ENCODE results near the gene C22orf31. TPM values are rescaled to one million over a fixed set of nuclear protein-coding genes. Genes with fewer than 3 reads are reported as not detected.
"Not testable (repeated sequence)": the region's sequence is repeated elsewhere in the genome, so short reads cannot be mapped to it uniquely, and the experiment has no call there.

The C22orf31 gene
- total RNA-seq, 1 donor from 2014 or later: 0.62 TPM

DNA sequence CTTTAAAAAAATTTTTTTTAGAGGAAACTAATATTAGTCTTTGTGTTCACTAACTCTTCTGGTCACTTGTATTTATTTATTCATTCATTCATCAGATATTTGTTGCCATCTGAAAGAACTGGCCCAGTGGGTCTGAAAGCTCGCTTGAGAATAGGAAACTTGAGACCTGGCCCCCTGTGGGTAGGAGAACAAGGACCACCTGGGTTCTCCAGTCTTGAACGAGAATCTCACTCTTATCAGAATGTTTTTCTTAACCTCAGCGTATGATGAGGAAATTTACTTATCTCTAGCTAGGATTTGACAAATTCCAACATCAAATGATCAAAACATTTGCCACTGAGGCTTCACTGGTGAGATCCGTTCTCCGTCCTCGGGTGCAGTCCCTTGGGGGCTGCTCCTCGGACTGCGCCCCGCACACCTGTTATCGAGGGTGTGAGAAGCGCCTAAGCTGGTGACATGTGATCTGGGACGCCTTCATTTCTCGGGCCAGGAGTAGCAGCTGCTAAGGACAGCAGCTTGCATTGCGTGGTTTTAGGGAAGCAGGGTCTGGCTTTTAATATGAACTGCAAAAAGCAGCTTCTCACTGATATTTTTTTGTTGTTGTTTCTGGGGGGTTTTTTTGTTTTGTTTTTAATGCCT lies 6.3 kb downstream of the C22orf31 start:
- DNase-seq: peak; percentile 86

DNA sequence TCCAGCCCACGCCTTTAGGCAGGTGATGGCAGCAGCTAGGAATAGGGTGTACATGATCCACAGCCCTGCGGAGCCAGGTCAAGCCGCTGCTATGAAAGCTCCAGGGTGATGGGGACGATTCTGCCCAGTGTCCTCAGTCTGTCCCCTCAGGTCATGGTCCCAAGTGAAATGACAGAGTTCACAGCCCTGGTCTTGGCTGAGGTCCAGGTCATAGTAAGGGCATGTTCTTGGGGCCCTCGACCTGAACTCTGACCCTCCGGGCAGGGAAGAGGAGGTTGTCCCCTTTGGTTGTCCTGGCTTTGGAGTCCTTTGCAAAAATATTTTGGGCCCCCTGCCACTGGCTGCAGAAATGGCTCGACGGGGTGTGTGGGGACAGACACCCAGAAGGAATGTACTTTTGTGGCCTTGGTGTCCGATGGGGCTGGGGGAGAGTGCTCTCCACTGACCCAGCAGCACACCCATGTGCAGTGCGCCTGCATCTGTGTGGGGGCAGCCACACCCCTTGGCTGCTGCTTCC lies 7.3 kb downstream of the C22orf31 start:
- no peak for DNase-seq

DNA sequence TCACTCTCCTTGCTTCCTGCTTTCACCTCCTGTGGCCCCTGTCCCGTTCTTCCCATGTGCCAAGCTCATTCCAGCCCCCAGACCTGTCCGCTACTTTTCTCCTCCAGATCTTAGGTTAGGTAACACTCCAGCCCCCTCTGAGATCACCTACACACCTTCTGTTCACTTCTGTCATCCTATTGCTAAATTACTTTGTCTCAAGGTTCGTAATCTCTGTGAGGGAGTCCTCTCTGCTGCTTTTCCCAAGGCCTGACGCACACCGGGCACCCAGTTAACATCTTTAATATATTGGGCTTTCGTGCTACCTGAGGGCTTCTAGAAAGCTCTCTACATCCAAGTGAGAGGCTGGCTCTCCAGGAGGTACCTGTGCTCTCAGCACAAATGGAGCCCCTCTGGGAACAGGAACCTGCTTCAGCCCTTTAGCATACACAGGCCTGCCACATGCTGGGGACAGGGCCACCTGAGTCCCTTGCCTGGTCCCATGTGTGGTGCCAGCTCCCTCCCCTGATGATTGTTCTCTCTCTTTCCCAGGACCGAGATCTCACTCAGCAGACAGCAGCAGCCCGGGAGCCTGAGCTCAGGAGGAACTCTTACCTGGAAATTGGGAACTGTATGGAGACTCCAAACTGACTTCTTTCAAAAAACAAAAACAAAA lies 8.5 kb downstream of the C22orf31 start:
- DNase-seq: no peak

DNA sequence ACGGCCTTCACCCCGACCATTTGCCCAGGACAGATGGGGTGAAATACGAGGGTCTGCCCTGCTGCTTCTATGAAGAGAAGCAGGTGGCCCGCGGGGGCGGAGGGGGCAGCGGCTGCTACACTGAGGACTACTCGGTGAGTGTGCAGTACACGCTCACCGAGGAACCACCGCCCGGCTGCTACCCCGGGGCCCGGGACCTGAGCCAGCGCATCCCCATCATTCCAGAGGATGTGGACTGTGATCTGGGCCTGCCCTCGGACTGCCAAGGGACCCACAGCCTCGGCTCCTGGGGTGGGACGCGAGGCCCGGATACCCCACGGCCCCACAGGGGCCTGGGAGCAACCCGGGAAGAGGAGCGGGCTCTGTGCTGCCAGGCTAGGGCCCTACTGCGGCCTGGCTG lies 11.2 kb downstream of the C22orf31 start:
- peak; percentile 40 for DNase-seq

DNA sequence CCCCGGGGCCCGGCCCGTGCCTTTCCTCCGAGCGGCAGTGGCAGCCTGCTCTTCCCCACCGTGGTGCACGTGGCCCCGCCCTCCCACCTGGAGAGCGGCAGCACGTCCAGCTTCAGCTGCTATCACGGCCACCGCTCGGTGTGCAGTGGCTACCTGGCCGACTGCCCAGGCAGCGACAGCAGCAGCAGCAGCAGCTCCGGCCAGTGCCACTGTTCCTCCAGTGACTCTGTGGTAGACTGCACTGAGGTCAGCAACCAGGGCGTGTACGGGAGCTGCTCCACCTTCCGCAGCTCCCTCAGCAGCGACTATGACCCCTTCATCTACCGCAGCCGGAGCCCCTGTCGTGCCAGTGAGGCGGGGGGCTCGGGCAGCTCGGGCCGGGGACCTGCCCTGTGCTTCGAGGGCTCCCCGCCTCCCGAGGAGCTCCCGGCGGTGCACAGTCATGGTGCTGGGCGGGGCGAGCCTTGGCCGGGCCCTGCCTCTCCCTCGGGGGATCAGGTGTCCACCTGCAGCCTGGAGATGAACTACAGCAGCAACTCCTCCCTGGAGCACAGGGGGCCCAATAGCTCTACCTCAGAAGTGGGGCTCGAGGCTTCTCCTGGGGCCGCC lies 11.9 kb downstream of the C22orf31 start:
- DNase-seq: no peak

DNA sequence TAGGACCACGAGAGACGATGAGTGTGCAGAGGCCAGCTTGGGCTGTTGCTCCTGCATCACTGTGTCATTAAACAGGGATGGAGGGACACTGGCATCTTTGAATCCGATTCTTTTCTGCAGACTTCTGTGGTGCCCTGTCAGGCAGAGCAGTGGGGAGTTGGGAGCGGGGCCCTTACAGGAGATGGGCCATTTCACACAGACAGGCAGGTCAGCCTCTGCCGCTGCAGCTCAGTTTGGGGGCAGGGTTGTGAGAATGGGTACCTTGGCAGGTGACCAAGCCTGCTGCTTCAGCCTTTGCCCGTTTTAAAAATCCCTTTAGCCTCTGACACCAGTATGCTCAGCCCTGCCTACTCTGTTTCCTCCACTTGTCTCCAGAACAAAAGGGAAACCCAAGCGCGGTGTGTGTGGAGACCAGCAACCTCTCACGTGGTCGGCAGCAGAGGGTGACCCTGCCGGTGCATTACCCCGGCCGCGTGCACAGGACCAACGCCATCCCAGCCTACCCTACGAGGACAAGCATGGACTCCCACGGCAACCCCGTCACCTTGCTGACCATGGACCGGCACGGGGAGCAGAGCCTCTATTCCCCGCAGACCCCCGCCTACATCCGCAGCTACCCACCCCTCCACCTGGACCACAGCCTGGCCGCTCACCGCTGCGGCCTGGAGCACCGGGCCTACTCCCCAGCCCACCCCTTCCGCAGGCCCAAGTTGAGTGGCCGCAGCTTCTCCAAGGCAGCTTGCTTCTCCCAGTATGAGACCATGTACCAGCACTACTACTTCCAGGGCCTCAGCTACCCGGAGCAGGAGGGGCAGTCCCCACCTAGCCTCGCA lies 12.6 kb downstream of the C22orf31 start:
- no peak for DNase-seq

DNA sequence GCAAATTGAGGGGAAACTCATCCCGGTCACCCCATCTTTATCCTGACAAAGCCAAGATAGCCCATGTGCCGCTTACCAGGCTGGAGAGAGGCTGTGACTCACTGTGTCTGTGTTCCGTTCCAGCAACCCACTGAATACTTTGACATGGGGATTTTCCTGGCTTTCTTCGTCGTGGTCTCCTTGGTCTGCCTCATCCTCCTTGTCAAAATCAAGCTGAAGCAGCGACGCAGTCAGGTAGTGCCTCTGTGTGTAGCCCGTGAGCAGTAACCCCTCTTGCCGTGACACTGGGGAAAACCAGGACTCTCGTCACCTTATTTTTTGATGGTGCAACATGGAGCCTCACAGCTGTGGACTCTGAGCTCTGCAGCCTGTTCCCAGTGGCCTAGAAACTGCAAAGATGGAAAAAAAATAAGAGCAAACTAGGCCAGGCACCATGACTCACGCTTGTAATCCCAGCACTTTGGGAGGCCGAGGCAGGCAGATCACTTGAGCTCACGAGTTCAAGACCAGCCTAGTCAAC lies 16.9 kb downstream of the C22orf31 start:
- no peak for DNase-seq

DNA sequence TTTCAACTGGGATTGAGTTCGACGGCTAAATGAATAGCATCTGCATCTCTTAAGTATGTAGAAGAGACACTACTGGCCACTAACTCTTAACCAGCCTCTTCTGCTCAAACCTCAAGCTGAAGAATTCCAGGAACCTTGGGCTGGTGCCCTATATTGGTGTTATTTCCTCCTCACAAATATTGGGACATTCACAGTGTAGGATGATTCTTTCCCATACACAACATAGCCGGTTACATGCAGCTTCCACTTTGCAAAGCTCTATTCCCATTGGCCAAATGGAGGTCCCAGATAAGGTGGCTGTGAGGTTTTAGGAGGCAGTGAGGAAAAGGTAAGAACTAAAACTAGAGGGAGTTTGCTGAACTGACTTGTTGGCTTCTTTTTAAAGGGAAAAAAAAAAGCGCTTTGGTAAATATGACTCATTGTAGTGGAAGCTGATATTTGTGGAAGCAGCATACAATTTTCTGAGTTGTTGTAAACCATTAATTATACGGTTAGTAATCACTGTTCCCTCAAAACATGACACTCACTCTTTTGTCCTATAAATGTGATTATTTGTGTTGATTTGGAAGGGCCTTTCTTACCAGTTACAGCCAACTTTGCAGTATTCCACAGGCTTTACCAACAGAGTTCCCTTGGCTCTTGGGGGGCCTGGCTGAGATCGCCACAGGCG lies 17.6 kb downstream of the C22orf31 start:
- DNase-seq: no peak

DNA sequence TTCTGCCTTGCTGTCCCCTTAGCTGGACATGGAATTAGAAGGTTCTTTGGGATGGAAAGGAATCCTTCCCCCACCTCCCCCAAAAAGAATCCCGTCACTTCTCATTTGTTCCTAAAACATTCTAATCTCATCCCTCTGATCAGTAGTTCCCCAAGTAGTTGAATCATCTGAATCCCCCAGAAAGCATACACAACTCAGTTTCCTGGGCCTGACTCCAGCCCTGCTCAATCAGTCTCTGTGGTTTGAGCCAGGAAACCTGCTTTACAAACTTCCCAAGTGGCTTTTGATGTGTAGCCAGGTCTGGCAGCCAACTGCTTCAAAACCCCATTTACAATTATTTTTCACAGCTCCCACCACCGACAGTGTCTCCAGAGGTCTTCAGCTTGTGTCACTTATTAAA lies 20.2 kb downstream of the C22orf31 start:
- DNase-seq: peak; percentile 59

DNA sequence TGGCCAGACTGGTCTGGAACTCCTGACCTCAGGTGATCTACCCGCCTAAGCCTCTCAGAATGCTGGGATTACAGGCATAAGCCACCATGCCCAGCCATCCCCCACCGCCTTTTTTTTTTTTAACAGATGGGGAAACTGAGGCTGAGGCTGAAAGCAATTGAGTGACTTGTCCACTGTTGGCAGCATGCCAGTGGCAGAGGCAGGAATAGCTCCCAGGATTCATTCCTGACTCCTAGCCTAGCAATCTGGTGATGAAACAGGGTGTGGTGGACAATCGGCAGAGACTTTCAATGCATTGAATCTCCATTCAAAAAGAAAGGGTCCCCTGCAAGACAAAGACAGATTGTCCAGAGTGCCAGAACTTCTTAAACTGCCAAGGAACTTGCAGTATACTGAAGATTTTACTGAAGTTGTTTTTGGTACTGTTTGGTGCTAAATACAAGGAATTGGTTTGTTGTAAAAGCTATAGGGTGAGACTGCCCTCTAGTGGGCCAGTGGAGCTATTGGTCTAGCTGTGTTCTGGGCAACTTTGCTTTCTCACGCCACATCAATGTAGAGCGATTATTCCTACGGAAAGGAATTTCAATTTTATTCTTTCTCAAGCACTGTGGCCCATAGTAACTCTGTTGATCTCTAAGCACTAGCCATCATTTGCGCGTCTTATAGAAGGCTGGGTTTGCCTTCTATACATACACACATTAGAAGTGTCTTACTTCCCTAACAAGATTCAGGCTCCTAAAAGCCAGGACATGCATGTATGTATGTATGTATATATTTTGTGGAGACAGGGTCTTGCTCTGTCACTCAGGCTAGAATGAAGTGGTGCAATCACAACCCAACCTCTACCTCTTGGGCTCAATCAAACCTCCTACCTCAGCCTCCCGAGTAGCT lies 21.0 kb downstream of the C22orf31 start:
- DNase-seq: peak; percentile 93

DNA sequence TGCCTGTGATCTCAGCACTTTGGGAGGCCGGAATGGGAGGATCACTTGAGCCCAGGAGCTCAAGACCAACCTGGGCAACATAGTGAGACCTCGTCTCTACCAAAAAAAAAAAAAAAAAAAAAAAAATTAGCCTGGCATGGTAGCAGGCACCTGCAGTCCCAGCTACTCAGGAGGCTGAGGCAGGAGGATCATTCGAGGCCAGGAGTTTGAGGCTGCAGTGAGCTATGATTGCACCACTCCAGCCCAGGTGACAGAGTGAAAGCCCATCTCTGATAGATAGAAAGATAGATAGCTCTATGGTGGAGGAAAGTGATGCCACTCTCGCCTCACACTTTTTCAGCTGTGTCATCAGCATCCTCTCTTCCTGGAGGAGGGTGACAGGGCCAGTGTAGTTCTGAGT lies 21.9 kb downstream of the C22orf31 start:
- DNase-seq: not testable (repeated sequence)

DNA sequence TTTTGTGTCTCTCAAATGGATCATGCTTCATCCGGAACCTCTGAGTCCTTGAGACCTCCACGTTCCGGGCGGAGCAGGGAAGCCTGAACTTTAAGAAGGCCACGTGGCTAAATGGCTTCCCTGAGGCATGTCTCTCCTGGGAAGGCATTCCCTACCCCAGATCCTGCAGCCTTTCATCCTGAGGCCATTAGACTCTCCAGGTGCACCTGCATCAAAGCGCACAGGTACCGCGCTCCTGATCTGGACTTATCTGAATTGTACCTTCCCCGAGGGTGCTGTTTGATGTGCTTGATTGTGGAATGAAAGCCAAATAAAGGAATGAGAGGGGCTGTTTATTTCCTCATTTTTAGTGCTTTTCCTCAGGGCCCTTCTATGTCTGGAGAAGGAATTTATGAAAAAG lies 22.5 kb downstream of the C22orf31 start:
- no peak for DNase-seq

DNA sequence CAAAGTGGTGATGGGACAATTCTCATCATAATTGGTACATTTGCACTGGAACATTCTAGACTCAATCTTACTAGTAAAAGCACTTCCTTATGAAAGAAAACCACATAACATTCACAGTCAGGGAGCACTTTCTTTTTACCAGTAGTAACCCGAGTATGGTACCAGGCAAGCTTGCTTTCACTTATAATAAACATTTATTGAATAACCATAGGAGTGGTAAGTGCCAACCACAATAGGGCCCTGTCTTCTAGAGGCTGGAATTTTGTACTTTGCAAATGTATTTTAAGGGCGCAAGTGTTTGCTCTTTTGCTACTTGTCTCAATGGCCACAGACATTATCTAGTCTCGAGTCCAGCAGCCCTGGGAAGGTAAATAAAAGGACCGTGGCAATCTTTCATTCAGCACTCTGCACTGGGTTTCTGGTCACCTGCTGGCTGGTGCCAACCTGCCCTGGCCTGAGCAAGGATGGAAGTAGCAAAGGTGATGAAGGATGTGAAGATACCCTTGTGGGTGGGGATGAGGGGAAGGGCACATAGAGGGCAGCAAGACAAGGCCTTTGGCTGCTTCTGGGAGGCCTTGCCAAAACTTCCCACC lies 24.2 kb downstream of the C22orf31 start:
- DNase-seq: no peak

DNA sequence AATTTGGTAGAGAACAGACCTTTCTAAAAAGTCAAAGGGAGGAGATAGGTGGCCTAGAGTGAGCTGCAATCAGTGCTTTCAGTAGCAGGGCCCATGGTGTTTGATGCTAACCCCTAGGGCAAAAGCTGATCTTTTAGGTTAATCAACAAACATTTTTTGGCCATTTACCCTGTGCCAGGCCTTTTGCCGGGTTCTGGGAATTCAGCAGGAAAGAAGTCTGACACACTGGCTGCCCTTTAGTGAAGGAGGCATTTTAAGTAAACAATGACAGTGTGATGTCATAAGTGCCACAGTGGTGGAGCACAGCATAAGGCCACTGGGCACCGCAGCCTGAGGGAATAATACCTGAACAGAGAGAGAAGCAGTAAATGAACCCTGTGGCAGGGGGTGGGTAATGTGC lies 29.0 kb downstream of the C22orf31 start:
- no peak for DNase-seq

DNA sequence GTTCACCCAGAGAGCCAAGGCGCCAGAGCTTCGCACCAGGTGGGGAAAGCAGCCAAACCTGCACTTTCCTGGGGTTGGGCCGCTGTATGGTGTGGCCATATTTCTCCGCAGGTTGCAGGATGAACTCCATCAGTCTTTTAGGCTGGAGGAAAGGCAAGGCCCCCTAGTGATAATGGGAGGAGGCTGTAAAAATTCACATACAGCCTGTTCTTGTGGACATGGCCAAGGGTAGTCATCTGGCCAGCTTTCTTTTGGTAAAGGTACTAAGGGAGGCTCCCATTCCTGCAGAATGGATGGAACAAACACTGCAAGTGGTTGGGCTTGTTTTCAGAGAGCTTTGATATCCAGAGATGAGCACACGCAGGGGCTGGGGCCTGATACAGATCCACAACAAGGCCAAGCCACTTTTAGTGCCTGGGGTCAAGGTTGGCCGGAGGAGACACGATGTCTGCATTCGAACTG lies 29.6 kb downstream of the C22orf31 start:
- no peak for DNase-seq

DNA sequence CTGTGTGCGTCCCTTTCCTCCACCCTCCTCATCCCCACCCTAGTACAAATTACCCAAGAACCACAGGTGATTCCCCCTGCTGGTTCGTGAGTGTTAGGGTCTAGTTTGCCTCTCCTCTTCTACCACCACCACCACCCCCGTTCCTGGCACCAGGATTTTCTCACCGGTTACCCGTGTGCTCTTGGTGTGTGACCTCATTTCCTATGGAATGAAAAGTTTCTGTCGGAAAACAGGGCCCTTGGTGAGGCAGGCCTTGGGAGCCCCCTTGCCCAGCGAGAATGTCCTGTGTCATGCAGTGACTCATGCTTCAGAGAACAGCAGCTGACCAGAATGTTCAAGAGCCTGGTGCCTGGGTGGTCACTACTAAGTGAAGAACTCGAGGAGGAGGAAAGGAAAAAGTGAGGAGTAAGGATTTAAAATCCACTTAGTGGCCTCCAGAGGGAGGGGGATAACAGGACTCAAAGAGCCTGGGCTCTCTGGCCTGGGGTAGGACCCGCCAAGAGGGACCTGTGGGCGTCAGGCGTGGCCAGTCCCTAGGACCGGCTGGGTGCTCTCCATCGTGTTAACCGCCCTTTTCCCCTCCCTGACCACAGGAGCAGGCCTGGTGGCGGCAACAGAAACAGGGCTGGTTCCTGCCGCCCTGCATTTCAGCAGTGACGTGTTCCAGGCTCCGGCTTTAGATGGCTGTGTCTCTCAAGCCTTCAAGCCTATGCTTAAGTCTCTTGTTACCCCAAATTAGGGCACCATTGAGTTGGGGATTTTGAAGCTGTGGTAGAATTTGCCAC lies 30.2 kb downstream of the C22orf31 start:
- peak; percentile 81 for DNase-seq

DNA sequence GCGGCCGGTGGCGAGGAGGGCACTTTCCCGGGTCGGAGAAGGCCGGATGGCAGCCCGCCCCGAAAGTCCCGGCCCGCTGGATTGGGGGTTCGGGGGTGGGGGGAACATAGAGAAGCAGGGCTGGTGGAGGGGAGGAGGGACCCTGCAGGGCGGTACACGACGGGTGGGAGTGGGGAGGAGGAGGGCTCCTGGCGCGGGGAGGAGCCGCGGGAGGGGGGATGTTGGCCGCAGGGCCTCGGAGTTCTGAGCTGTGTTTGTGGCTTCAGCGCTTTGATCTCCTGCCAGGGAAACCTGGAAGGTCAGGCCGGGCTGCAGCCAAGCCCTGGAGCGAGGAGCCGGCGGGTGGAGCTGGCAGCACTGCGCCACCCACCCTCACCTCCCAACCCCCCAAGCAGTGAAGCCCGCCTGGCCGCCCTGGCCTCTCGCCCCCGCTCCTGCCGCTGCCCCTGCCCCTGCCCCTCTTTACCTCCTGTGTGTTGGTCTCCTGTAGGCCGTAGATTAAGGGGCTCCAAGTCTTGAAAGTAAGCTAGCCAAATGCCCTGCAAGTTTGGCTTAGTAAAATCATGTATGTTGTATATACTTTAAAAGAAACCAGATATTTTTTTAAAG lies 30.9 kb downstream of the C22orf31 start:
- peak; percentile 87 for DNase-seq

DNA sequence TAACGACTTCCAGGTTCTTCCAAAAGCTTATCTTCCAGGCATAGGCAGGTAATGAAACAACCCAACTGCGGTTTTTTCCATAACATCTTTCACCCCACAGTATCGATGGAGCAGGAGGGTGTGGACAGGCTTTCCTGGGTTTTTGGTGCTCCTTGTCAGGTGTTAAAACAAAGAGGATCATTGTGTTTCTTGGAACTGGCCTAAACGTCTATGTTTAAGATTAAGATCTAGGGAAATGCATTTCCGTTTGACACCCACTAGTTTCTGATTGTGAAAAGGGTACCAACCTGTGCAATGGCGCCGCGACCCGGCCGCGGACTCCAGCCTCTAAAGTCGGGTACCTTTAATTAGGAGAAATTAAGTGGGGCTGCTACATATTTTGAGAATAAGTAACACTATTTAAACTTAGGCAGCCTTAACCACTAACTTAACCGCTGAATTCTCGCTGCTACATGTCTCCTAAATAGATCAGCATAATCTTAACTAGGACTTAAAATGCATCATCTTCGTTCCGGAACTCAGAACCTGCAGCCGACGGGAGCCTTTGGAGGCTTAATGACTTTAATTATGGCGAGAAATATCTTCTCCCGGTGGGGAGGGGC lies 31.5 kb downstream of the C22orf31 start:
- DNase-seq: no peak

All from tongue (tissue), 2 donors.